H9 (cell line): ENCODE data around the gene FETUB. TPM values are rescaled to one million over a fixed set of nuclear protein-coding genes. Genes with fewer than 3 reads are reported as not detected.

Source experiments
- DNase-seq: peaks from one replicate; pipeline ENCODE4 v3.0.0-alpha.2; 2017
- H2AFZ ChIP-seq: one replicate; pipeline ENCODE4 v1.6.1; 2013; ENCODE audit warnings: mild to moderate bottlenecking, low read length, control low read depth, moderate library complexity
- H2AK5ac ChIP-seq: 2 replicates; pipeline ENCODE4 v1.6.1; 2013; ENCODE audit warnings: low read length, control low read depth, mixed read lengths; ENCODE audit not compliant: insufficient read length
- H2BK120ac ChIP-seq: one replicate; pipeline ENCODE4 v1.6.1; 2013; ENCODE audit warnings: low read depth, mild to moderate bottlenecking, low read length, control low read depth, inconsistent platforms; ENCODE audit not compliant: poor library complexity, severe bottlenecking
- H2BK12ac ChIP-seq: 2 replicates; pipeline ENCODE4 v1.6.1; 2013; ENCODE audit warnings: low read length, control low read depth, mixed read lengths, low read depth; ENCODE audit not compliant: insufficient read length
- H2BK15ac ChIP-seq: 2 replicates; pipeline ENCODE4 v1.6.1; 2013; ENCODE audit warnings: low read depth, low read length, control low read depth
- H2BK20ac ChIP-seq: one replicate; pipeline ENCODE4 v1.6.1; 2013; ENCODE audit warnings: low read depth, mild to moderate bottlenecking, low read length, control low read depth, inconsistent platforms; ENCODE audit not compliant: poor library complexity, severe bottlenecking
- H2BK5ac ChIP-seq: 2 replicates; pipeline ENCODE4 v1.6.1; 2013; ENCODE audit warnings: low read length, control low read depth, mixed read lengths; ENCODE audit not compliant: insufficient read length
- H3K14ac ChIP-seq: 2 replicates; pipeline ENCODE4 v1.6.1; 2013; ENCODE audit warnings: low read length, control low read depth; ENCODE audit not compliant: insufficient read depth
- H3K18ac ChIP-seq: 2 replicates; pipeline ENCODE4 v1.6.1; 2013; ENCODE audit warnings: low read depth, mild to moderate bottlenecking, mixed read lengths, low read length, control low read depth; ENCODE audit not compliant: insufficient read length
- H3K23ac ChIP-seq: 2 replicates; pipeline ENCODE4 v1.6.1; 2013; ENCODE audit warnings: low read length, control low read depth, mixed read lengths, low read depth; ENCODE audit not compliant: insufficient read length
- H3K23me2 ChIP-seq: 2 replicates; pipeline ENCODE4 v1.6.1; 2013; ENCODE audit warnings: low read depth, mild to moderate bottlenecking, mixed read lengths, low read length, control low read depth; ENCODE audit not compliant: insufficient read length, poor library complexity, severe bottlenecking
- H3K27ac ChIP-seq: 2 replicates; pipeline ENCODE4 v1.5.1; 2013; ENCODE audit warnings: low read length, control low read depth, mixed read lengths, low read depth; ENCODE audit not compliant: insufficient read length
- H3K27me3 ChIP-seq: 2 replicates; pipeline ENCODE4 v1.6.1; 2013; ENCODE audit warnings: low read length, control low read depth, inconsistent platforms; ENCODE audit not compliant: insufficient read depth
- H3K4ac ChIP-seq: 2 replicates; pipeline ENCODE4 v1.6.1; 2013; ENCODE audit warnings: low read depth, mild to moderate bottlenecking, control low read depth, inconsistent platforms, low read length, moderate library complexity
- H3K4me1 ChIP-seq: 2 replicates; pipeline ENCODE4 v1.6.1; 2013; ENCODE audit warnings: low read length, control low read depth, inconsistent platforms; ENCODE audit not compliant: insufficient read depth
- H3K4me2 ChIP-seq: 2 replicates; pipeline ENCODE4 v1.6.1; 2013; ENCODE audit warnings: low read length, control low read depth, mixed read lengths; ENCODE audit not compliant: insufficient read length, insufficient read depth
- H3K56ac ChIP-seq: 2 replicates; pipeline ENCODE4 v1.6.1; 2013; ENCODE audit warnings: low read depth, mild to moderate bottlenecking, mixed read lengths, low read length, control low read depth; ENCODE audit not compliant: insufficient read length
- H3K79me1 ChIP-seq: 2 replicates; pipeline ENCODE4 v1.6.1; 2013; ENCODE audit warnings: low read depth, mild to moderate bottlenecking, moderate library complexity, low read length, control low read depth, inconsistent platforms; ENCODE audit not compliant: insufficient read depth, poor library complexity, severe bottlenecking
- H3K79me2 ChIP-seq: 2 replicates; pipeline ENCODE4 v1.6.1; 2013; ENCODE audit warnings: low read length, control low read depth, inconsistent platforms; ENCODE audit not compliant: insufficient read depth
- H3K9ac ChIP-seq: 2 replicates; pipeline ENCODE4 v1.6.1; 2013; ENCODE audit warnings: low read length, control low read depth, mixed read lengths; ENCODE audit not compliant: insufficient read length; ENCODE audit errors: extremely low read depth
- H3K9me3 ChIP-seq: one replicate; pipeline ENCODE4 v1.6.1; 2013; ENCODE audit warnings: low read depth, low read length, inconsistent platforms; ENCODE audit not compliant: control insufficient read depth
- H3T11ph ChIP-seq: one replicate; pipeline ENCODE4 v1.6.1; 2013; ENCODE audit warnings: mild to moderate bottlenecking, low read length, control low read depth, inconsistent platforms
- H4K20me1 ChIP-seq: one replicate; pipeline ENCODE4 v1.6.1; 2013; ENCODE audit not compliant: control insufficient read depth, insufficient read length, insufficient read depth
- H4K5ac ChIP-seq: 2 replicates; pipeline ENCODE4 v1.6.1; 2013; ENCODE audit warnings: low read depth, mild to moderate bottlenecking, mixed read lengths, low read length, control low read depth; ENCODE audit not compliant: insufficient read length
- H4K8ac ChIP-seq: replicated peaks from 2 replicates; pipeline ENCODE4 v1.6.1; 2013; ENCODE audit warnings: low read length, control low read depth, mixed read lengths, low read depth; ENCODE audit not compliant: insufficient read length
- H4K91ac ChIP-seq: 2 replicates; pipeline ENCODE4 v1.6.1; 2013; ENCODE audit warnings: low read depth, mild to moderate bottlenecking, moderate library complexity, mixed read lengths, low read length, control low read depth; ENCODE audit not compliant: insufficient read length
- H3K27ac Mint-ChIP-seq, 3 experiments: 2 replicates in 2 of 3; 3 replicates in 1 of 3; pipeline ENCODE4 v1.8.0; 2020 to 2021; ENCODE audit warnings: mixed read lengths in 3 of 3, mild to moderate bottlenecking in 1 of 3, moderate library complexity in 1 of 3
- H3K27me3 Mint-ChIP-seq: 2 replicates; pipeline ENCODE4 v1.8.0; 2021; ENCODE audit warnings: low read depth, mild to moderate bottlenecking, moderate library complexity, mixed read lengths
- H3K36me3 Mint-ChIP-seq, 3 experiments: 2 replicates in 2 of 3; 3 replicates in 1 of 3; pipeline ENCODE4 v1.8.0; 2020 to 2021; ENCODE audit warnings: low read depth in 3 of 3, mixed read lengths in 3 of 3; ENCODE audit not compliant: insufficient read depth in 1 of 3
- H3K4me1 Mint-ChIP-seq, 2 experiments: 2 replicates each; pipeline ENCODE4 v1.8.0; 2020; ENCODE audit warnings: mixed read lengths in 2 of 2
- H3K4me3 Mint-ChIP-seq, 2 experiments: 2 replicates in 1 of 2; 3 replicates in 1 of 2; pipeline ENCODE4 v1.8.0; 2020 to 2021; ENCODE audit warnings: mild to moderate bottlenecking in 2 of 2, mixed read lengths in 2 of 2, moderate library complexity in 1 of 2
- H3K9me3 Mint-ChIP-seq, 2 experiments: 2 replicates in 1 of 2; 3 replicates in 1 of 2; pipeline ENCODE4 v1.8.0; 2020; ENCODE audit warnings: mild to moderate bottlenecking in 2 of 2, mixed read lengths in 2 of 2, moderate library complexity in 1 of 2
- WGBS: extraction: QIAGEN DNeasy Blood & Tissue Kit; methylation state at CpG from one replicate; pipeline ENCODE4 v1.1.7; 2013; ENCODE audit warnings: missing lambda C conversion rate, low lambda C conversion rate, mixed read lengths; ENCODE audit not compliant: insufficient read length; ENCODE audit errors: extremely low coverage; 5-methylcytosine and 5-hydroxymethylcytosine counted together
- total RNA-seq: library from RNA; stranded (reverse); gene quantifications from 2 replicates; pipeline ENCODE4 v1.2.1, GENCODE V29; 2021
- TF ChIP-seq, protein P1 (sequence below): fragments of 200-600 bp; sonication (generic); conservative IDR thresholded peaks from 3 replicates; pipeline ENCODE4 v1.8.0; 2021; ENCODE audit warnings: antibody characterized with exemption, mild to moderate bottlenecking

FETUB gene
- total RNA-seq, 1 experiment from 2014 or later = not detected

DNA sequence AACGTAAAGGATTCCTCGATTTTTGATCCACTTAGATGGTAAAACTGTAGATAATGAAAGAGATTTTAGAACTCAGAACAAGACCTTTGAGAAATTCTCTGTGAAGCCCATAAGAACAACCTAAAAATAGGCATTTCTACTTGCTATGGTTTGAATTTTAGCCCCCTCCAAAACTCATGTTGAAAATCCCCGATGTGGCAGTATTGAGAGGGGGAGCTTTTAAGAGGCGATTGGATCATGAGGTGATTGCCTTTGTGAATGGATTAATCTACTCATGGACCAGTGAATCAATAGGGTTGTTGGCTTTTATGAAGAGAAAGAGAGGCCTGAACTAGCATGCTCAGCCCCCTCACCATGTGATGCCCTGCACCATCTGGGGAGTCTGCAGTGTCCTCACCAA is 47.5 kb upstream of the FETUB start:
- H3K79me2 ChIP-seq = no peaks in the 10 kb centered on the region
- TF ChIP-seq, protein P1, sequence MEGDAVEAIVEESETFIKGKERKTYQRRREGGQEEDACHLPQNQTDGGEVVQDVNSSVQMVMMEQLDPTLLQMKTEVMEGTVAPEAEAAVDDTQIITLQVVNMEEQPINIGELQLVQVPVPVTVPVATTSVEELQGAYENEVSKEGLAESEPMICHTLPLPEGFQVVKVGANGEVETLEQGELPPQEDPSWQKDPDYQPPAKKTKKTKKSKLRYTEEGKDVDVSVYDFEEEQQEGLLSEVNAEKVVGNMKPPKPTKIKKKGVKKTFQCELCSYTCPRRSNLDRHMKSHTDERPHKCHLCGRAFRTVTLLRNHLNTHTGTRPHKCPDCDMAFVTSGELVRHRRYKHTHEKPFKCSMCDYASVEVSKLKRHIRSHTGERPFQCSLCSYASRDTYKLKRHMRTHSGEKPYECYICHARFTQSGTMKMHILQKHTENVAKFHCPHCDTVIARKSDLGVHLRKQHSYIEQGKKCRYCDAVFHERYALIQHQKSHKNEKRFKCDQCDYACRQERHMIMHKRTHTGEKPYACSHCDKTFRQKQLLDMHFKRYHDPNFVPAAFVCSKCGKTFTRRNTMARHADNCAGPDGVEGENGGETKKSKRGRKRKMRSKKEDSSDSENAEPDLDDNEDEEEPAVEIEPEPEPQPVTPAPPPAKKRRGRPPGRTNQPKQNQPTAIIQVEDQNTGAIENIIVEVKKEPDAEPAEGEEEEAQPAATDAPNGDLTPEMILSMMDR = no peak
- no peak overlapping the region for H2BK15ac ChIP-seq
- H3K4me1 ChIP-seq = no peaks in the 10 kb centered on the region
- H3K23me2 ChIP-seq = no peaks in the 10 kb centered on the region
- no CpG with 5 or more reads among the region's 4 CpGs for WGBS
- no peak overlapping the region for H3T11ph ChIP-seq
- H2BK5ac ChIP-seq = no peak overlapping the region
- Mint-ChIP-seq H3K4me1 (peaks cover 6% of the 10 kb centered on the region in 2 experiments), H3K27me3 (no peaks in the 10 kb centered on the region), H3K36me3 (no peaks in the 10 kb centered on the region), H3K9me3 (peaks cover 0 to 2% of the 10 kb centered on the region in 2 experiments; a peak in 1 of 5 replicates), H3K4me3 (no peak overlapping the region), H3K27ac (no peak overlapping the region; a peak in 1 of 7 replicates)
- no peaks in the 10 kb centered on the region for H3K27me3 ChIP-seq
- no peak overlapping the region for H2BK20ac ChIP-seq
- H3K4me2 ChIP-seq = no peak overlapping the region
- H3K27ac ChIP-seq = no peak overlapping the region
- no peaks in the 10 kb centered on the region for H3K9me3 ChIP-seq
- H4K91ac ChIP-seq = no peak overlapping the region
- no peak overlapping the region for H3K14ac ChIP-seq
- no peaks in the 10 kb centered on the region for H3K79me1 ChIP-seq
- H2BK120ac ChIP-seq = no peak overlapping the region
- no peak overlapping the region for H3K9ac ChIP-seq
- H2AK5ac ChIP-seq = no peak overlapping the region
- no peak overlapping the region for H3K56ac ChIP-seq
- no peak overlapping the region for H4K5ac ChIP-seq
- no peak overlapping the region for H2BK12ac ChIP-seq
- H3K4ac ChIP-seq = no peak overlapping the region
- no peak overlapping the region for H2AFZ ChIP-seq
- H4K8ac ChIP-seq = no peak overlapping the region
- H3K23ac ChIP-seq = no peak overlapping the region
- DNase-seq = no peak
- H4K20me1 ChIP-seq = no peaks in the 10 kb centered on the region
- no peak overlapping the region for H3K18ac ChIP-seq
